Loucy (cell line): Measurements from ENCODE around the gene ASB1.

Experiments
- H2AFZ ChIP-seq: fragments of 200-600 bp; sonication (generic); 2 replicates; pipeline ENCODE4 v1.6.0; 2016; ENCODE audit warnings: antibody characterized with exemption, mild to moderate bottlenecking, low read length, moderate library complexity
- H3F3A ChIP-seq: fragments of 200-600 bp; 2 replicates; pipeline ENCODE4 v1.6.0; 2016; ENCODE audit warnings: antibody characterized with exemption, low read depth, mild to moderate bottlenecking
- H3K27me3 ChIP-seq: fragments of 200-600 bp; sonication (generic); 2 replicates; pipeline ENCODE4 v1.6.1; 2014; ENCODE audit warnings: low read length, mild to moderate bottlenecking; ENCODE audit not compliant: insufficient read depth, poor library complexity, severe bottlenecking
- H3K36me3 ChIP-seq: fragments of 200-600 bp; sonication (generic); 2 replicates; pipeline ENCODE4 v1.6.1; 2016; ENCODE audit warnings: low read length; ENCODE audit not compliant: insufficient read depth
- H3K4me1 ChIP-seq: fragments of 200-600 bp; sonication (generic); 2 replicates; pipeline ENCODE4 v1.5.1; 2014; ENCODE audit warnings: low read length, mild to moderate bottlenecking; ENCODE audit not compliant: insufficient read depth, poor library complexity, severe bottlenecking
- H3K4me2 ChIP-seq: fragments of 200-600 bp; sonication (generic); 2 replicates; pipeline ENCODE4 v1.6.0; 2014; ENCODE audit warnings: antibody characterized with exemption, low read length, low read depth, mild to moderate bottlenecking; ENCODE audit not compliant: poor library complexity, severe bottlenecking
- H3K4me3 ChIP-seq: fragments of 200-600 bp; sonication (generic); 2 replicates; pipeline ENCODE4 v1.5.1; 2014; ENCODE audit warnings: low read length, mild to moderate bottlenecking, mixed read lengths; ENCODE audit not compliant: poor library complexity, severe bottlenecking
- H3K79me2 ChIP-seq: fragments of 200-600 bp; sonication (generic); 2 replicates; pipeline ENCODE4 v1.6.1; 2014; ENCODE audit warnings: low read length; ENCODE audit not compliant: insufficient read depth
- H3K9ac ChIP-seq: fragments of 200-600 bp; sonication (generic); 2 replicates; pipeline ENCODE4 v1.6.0; 2014; ENCODE audit warnings: mild to moderate bottlenecking, low read depth, low read length, moderate library complexity; ENCODE audit not compliant: poor library complexity, severe bottlenecking
- H3K9me2 ChIP-seq: fragments of 200-600 bp; sonication (generic); replicated peaks from 2 replicates; pipeline ENCODE4 v1.6.1; 2016; ENCODE audit warnings: low read depth, low read length, mixed read lengths
- H3K9me3 ChIP-seq: fragments of 200-600 bp; sonication (generic); 2 replicates; pipeline ENCODE4 v1.6.1; 2014; ENCODE audit warnings: mild to moderate bottlenecking, antibody characterized with exemption, low read length, low read depth; ENCODE audit not compliant: insufficient read depth
- H4K20me1 ChIP-seq: fragments of 200-600 bp; sonication (generic); 2 replicates; pipeline ENCODE4 v1.6.0; 2014; ENCODE audit warnings: antibody characterized with exemption, low read length, mild to moderate bottlenecking; ENCODE audit not compliant: insufficient read depth, poor library complexity, severe bottlenecking
- EZH2phosphoT487 ChIP-seq: fragments of 200-600 bp; IDR thresholded peaks from 2 replicates; pipeline ENCODE4 v1.6.1; 2018; ENCODE audit warnings: antibody characterized with exemption, mild to moderate bottlenecking, moderate library complexity, borderline replicate concordance
- TF ChIP-seq, protein P1 (sequence below): fragments of 200-600 bp; sonication (generic); conservative IDR thresholded peaks from 2 replicates; pipeline ENCODE4 v1.5.1; 2014; ENCODE audit warnings: mild to moderate bottlenecking, antibody characterized with exemption, low read length

ASB1 gene

DNA sequence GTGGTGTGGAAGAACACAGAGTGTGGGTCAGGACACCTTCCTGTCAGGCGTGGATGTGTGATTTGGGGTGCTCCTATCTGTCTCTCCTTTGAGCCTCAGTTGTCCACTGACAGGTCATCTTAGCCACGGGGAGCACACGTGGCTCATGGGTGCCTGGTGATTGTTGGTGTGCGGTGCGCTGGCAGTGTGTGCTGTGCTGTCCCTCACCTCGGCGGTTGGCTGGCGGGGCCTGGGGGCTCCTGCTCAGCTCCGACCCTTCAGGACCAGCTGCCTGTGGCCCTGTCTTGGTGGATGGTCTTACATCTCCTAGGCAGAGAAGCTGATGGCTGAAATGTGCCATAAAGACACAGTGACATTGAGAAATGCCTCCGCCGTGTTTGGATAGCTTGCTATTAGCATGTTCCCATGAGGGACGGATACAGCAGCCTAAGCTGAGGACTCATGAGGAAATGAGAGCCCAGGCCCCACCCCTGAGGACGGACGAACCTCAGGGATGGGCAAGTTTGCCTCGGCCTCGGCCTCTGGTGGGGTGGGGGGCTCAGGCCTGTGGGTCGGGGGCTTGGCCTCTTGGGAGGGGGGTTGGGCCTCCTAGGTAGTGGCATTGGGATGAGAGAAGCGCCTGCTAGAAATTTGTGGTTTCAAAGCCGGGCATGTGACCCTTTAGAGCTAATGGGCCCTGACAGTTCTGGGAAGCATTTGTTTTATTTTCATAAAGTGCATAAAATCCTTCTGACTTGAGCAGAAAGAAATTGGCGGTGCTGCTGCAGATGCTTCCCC lies 20.3 kb upstream of the ASB1 start:
- H3K9ac ChIP-seq = peak overlapping the region; percentile 62
- peaks cover 26% of the 10 kb centered on the region for H3K4me1 ChIP-seq
- H3K27me3 ChIP-seq = no peaks in the 10 kb centered on the region
- no peaks in the 10 kb centered on the region for H3K36me3 ChIP-seq
- H3K79me2 ChIP-seq = no peaks in the 10 kb centered on the region
- no peak for TF ChIP-seq EZH2phosphoT487
- TF ChIP-seq, protein P1, sequence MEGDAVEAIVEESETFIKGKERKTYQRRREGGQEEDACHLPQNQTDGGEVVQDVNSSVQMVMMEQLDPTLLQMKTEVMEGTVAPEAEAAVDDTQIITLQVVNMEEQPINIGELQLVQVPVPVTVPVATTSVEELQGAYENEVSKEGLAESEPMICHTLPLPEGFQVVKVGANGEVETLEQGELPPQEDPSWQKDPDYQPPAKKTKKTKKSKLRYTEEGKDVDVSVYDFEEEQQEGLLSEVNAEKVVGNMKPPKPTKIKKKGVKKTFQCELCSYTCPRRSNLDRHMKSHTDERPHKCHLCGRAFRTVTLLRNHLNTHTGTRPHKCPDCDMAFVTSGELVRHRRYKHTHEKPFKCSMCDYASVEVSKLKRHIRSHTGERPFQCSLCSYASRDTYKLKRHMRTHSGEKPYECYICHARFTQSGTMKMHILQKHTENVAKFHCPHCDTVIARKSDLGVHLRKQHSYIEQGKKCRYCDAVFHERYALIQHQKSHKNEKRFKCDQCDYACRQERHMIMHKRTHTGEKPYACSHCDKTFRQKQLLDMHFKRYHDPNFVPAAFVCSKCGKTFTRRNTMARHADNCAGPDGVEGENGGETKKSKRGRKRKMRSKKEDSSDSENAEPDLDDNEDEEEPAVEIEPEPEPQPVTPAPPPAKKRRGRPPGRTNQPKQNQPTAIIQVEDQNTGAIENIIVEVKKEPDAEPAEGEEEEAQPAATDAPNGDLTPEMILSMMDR = no peak
- peak overlapping the region; percentile 28 for H3K4me3 ChIP-seq
- H2AFZ ChIP-seq = peak overlapping the region; percentile 81; the same call in 1 of the 2 replicates
- H3K9me2 ChIP-seq = no peaks in the 10 kb centered on the region
- H3K9me3 ChIP-seq = no peaks in the 10 kb centered on the region
- H3F3A ChIP-seq = no peaks in the 10 kb centered on the region
- no peaks in the 10 kb centered on the region for H4K20me1 ChIP-seq
- peak overlapping the region; percentile 61 for H3K4me2 ChIP-seq

DNA sequence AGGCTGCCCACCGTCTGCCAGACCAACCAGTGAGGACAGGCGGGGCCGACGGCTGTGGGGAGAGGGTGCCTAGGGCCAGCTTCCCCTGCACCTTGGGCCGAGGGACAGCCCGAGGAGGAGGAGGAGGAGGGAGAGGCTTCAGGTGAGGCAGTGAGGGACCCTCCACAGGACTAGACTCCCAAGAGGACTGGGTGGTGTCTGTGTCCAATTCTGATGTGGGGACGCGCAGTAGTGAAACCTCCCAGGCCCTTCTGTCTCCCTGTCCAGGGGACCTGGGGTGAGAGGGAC lies 19.8 kb upstream of the ASB1 start:
- H3K27me3 ChIP-seq = no peaks in the 10 kb centered on the region
- no peak overlapping the region for H3K4me3 ChIP-seq
- no peaks in the 10 kb centered on the region for H3K9me2 ChIP-seq
- H3K36me3 ChIP-seq = no peaks in the 10 kb centered on the region
- H3F3A ChIP-seq = no peaks in the 10 kb centered on the region
- no peak overlapping the region for H2AFZ ChIP-seq
- no peaks in the 10 kb centered on the region for H3K79me2 ChIP-seq
- no peaks in the 10 kb centered on the region for H3K9me3 ChIP-seq
- H3K9ac ChIP-seq = no peak overlapping the region
- H3K4me2 ChIP-seq = no peak overlapping the region
- peaks cover 26% of the 10 kb centered on the region for H3K4me1 ChIP-seq
- no peaks in the 10 kb centered on the region for H4K20me1 ChIP-seq
- TF ChIP-seq EZH2phosphoT487 = no peak
- TF ChIP-seq, protein P1 = no peak

DNA sequence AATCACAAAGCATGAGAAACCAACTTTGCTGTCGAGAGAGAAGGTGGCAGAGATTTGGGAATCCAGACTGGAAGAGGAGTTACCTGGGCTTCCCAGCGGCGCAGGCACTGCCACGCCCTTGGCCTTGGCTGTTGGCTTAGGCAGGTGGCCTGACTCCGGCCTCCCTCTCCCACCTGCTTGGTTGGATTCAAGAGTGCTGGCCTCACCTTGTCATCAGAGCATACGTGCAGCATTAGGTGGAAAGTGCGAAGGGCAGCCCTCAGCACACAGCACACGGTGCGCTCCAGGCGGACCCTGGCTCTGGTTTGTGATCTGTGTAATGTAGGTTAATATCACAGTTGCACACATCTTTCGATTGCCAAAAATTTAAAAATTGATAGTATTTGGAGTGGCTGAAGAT lies 19.2 kb upstream of the ASB1 start:
- Histone ChIP-seq H3K36me3 (no peaks in the 10 kb centered on the region), H4K20me1 (no peaks in the 10 kb centered on the region), H3K4me2 (no peak overlapping the region), H3K4me1 (peaks cover 26% of the 10 kb centered on the region), H3K79me2 (no peaks in the 10 kb centered on the region), H3K4me3 (no peak overlapping the region), H2AFZ (no peak overlapping the region), H3K9me2 (no peaks in the 10 kb centered on the region), H3K27me3 (no peaks in the 10 kb centered on the region), H3F3A (no peaks in the 10 kb centered on the region), H3K9me3 (no peaks in the 10 kb centered on the region), H3K9ac (no peak overlapping the region)
- TF ChIP-seq EZH2phosphoT487 = no peak
- TF ChIP-seq, protein P1 = no peak
